Measurements from ENCODE around the gene MZT2A. TPM values are rescaled to one million over a fixed set of nuclear protein-coding genes. Genes with fewer than 3 reads are reported as not detected.
A peak's percentile ranks its signal among the peaks of the same experiment; 100 is the strongest.
"Not testable (repeated sequence)": the region's sequence is repeated elsewhere in the genome, so short reads cannot be mapped to it uniquely, and the experiment has no call there.

The MZT2A gene
- polyA plus RNA-seq, 4 donors, result 46.1 to 94.9 (median 67.1) TPM

DNA sequence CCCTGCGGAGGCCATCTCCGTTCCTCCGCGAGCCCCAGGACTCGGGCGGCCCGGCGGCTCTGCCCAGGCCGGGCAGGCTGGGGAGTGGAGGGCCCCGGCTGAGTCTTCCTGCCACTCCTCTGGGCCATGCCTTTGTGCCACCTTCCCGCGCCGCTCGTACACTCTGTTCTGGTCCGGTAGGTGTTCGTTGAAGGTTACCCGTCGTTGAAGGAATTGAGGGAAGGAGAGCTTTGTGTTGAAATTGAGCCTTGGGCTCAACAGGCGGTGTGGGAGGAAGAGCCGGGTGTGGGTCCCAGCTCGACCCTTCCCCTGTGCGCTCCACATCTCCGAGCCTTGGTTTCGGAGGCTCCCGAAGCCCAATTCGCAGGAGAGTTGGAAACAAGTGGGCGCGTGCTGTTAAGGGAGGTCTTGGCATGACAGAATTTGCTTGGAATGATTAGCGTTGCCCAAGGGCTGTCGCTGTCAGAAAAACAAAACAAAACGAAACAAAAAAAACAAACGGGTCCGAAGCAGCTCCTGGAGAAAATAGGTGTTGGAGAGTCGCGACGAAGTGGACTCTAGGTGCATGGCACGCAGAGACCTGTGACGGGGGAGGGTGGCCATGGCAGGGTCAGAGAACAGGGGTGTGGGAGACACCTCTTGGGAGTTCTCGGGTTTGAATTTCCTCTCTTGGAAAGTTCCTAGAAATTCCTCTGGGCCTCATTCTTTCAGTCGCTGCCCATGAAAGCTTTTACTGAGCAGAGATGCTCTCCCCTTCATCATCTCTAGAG lies 1.2 kb upstream of the MZT2A start:
- DNase-seq (ENCODE audit: low read depth in 4 of 4, low spot score in 2 of 4), result no peak

DNA sequence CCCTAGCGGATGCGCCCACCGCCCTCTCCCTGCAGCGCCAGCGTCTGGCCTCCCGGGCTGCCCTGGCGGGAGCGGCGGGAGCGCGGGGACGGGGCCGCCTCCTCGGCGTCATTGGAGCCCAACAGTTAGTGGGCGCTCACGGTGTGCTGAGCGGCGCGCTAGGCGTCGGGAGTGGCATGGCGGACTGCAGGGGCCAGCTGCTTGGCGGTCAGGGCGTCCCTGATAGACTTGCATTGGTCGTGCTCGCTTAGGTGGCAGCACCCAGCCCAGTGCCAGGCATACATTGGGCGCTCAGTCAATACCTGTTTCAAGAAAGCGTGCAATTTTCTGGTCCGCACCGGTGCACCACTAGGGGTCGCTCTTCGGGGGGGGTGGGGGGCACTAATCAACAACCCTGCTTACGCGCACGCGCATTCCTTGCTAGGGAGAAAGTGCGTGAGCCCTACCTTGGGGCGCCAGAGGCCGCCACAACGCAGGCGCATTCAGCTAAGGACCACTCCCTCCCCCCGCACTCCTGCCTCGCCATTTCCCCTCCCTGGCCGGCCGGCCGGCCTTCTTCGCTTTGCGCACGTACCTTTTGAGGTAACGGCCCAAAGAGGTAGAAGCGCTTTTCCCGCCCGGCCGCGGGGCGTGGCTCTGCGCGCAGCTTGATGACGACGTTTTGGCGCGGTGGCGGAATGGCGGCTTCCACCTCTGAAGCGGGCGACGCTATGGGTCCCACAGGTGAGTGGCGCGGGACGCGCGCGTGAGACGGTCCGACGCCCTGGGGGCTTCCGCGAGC lies 411 bp upstream of the MZT2A start:
- peak; percentile 82 to 87 (median 86) for DNase-seq (ENCODE audit: low read depth in 4 of 4, low spot score in 2 of 4)

DNA sequence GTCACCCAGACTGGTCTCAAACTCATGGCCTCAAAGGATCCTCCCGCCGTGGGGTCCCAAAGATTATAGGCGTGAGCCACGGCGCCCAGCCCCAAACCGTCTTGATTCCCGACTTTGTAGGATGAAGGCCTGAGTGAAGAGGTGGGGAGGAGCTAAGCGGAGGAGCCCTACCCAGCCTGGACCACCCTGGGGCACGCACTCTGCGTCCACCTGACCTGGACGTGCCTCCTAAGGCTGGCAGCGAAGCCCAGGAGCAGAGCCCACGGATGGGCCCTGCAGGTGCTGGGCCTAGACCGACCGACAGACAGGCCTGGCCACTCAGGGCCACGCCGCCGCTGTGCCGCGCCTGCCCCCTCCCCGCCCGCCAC lies 744 bp downstream of the MZT2A start:
- not testable (repeated sequence) for DNase-seq (ENCODE audit: low read depth in 4 of 4, low spot score in 2 of 4)

GRCh38 chr2:131490616-131491468 lies 1.4 kb downstream of the MZT2A start:
- not testable (repeated sequence) for DNase-seq (ENCODE audit: low read depth in 4 of 4, low spot score in 2 of 4)

GRCh38 chr2:131488306-131489205 lies 3.6 kb downstream of the MZT2A start:
- DNase-seq (ENCODE audit: low read depth in 4 of 4, low spot score in 2 of 4), result no peak

DNA sequence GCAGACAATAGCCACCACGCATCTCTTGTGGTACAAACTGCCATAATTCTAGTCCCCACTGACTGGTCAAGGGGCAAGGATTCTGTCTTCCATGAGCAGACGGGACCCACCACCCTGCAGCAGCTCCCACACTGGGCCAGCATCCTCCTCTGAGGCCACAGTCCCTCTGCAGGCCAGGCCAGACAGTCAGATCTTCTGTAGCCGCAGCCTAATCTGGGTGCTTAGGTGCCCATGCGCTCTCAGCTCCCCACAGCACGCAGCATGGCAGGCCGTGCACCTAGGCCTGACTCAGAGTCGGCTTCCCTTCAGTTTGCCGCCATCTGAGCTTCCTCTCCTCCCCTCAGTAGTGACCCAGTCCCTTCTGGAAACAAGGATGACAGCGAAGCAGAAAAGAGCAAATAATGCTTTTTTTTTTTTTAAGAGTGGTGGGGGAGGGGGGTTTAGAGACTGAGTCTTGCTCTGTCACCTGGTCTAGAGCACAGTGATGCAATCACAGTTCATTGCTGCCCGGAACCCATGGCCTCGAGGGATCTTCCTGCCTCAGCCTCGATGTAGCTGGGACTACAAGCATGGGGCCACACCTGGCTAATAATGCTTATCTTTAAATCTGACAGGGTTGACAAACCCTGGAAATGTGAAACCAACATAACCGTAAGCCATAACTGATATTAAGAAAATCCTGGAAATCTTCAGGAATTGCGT lies 5.8 kb downstream of the MZT2A start:
- DNase-seq (ENCODE audit: low read depth in 4 of 4, low spot score in 2 of 4), result not testable (repeated sequence)

DNA sequence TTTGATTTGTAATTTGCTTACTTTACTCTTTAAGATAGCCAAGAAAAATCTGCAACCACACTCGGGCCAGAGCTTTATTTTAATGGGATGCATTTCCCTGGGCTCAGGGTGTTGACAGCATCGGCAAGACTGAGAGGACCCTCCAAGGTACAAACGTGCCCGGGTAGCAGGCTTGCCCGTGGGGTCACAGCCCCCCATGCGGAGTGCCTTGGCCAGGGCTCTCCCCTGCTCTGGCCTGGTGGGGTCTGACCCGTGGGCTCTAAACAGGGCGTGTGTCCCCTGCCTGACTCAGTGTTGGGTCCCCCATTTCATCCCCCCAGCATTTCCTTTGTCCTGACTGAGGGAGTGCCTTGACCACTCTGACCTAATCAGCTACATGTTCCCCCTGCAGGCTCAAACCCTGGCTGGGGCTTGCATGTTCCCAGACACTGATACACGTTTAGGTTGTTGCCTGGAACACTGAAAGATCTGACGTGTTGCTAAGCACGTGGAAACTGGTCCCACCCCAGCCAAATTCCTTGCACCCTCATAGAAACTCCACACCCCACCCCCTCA lies 7.2 kb downstream of the MZT2A start:
- DNase-seq (ENCODE audit: low read depth in 4 of 4, low spot score in 2 of 4), result not testable (repeated sequence)

DNA sequence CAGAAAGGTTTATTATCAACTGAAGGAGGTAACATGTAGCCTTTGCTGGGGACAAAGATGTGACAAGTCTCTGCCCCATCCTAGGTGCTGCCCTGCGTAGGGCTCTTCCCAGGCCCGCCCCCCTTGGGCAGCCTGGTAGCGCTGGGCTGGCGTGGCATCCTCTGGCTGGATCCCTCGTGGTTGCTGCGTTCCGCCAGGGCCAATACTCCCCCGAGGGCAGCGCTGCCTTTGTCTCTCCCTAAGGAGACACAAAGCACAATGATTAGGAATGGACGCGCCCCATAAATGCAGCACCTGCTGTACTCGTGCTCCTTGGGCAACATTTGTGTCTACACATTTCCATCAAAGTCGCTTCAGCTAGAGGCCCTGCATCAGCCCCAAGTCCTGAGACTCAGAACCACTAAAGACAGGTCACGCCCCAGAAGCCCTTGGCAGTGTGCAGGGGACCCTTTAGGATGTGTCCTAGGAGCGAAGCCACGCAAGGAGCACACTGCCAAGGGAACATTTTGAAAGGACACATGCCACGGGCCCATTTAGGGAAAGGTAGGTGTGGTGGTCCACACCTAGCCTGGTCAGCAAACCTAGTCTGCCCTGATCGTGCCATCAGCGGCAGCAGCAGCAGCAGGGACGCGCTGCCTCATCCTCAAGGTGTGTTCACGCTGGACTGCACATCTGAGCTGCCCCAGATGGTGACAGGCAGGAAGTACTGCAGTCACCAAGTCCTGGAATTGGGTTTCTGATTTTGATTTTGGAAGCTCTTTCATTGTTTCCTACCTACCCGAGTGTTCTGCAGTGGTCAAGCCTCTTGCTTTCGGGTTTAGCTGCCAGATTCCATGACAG lies 8.0 kb downstream of the MZT2A start:
- DNase-seq (ENCODE audit: low read depth in 4 of 4, low spot score in 2 of 4), result not testable (repeated sequence)

- DNase-seq (ENCODE audit: low read depth in 4 of 4, low spot score in 2 of 4), result not testable (repeated sequence)
These were observed 9.6 kb downstream of the MZT2A start for GRCh38 chr2:131482506-131483155.

- DNase-seq (ENCODE audit: low read depth in 4 of 4, low spot score in 2 of 4), result not testable (repeated sequence)
These were observed 11.8 kb downstream of the MZT2A start for GRCh38 chr2:131480351-131480750.

- not testable (repeated sequence) for DNase-seq (ENCODE audit: low read depth in 4 of 4, low spot score in 2 of 4)
These were observed 13.2 kb downstream of the MZT2A start for GRCh38 chr2:131478850-131479461.

GRCh38 chr2:131478074-131478849 lies 13.9 kb downstream of the MZT2A start:
- not testable (repeated sequence) for DNase-seq (ENCODE audit: low read depth in 4 of 4, low spot score in 2 of 4)

- not testable (repeated sequence) for DNase-seq (ENCODE audit: low read depth in 4 of 4, low spot score in 2 of 4)
These were observed 15.0 kb downstream of the MZT2A start for GRCh38 chr2:131477227-131477626.

GRCh38 chr2:131476363-131476762 lies 15.8 kb downstream of the MZT2A start:
- DNase-seq (ENCODE audit: low read depth in 4 of 4, low spot score in 2 of 4), result not testable (repeated sequence)

DNA sequence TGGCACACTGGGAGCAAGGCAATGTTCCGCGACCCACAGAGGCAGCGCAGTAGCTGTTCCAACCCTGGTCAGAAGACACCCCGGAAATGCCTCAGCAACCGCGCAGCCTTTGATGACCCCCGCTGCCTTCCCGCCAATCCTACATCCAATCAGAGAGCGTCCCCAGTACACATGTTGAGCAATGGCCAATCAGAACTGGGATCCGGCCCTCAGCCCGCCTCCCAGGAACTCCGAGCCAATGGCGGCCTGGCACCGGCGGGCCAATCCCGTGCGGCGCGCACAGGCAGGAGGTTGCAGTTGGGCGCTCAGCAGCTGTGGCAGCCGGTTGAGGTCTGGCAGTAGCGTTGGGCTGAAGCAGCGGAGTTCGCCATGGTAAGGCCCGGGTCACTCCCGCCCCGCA lies 16.4 kb downstream of the MZT2A start, which contains the start of gene TUBA3D:
Gene TUBA3D, plus strand, starts transcription at position 289 of the 400 bp plus-strand sequence. Its CDS starts 81 bp downstream, at position 370.
- no peak for DNase-seq (ENCODE audit: low read depth in 4 of 4, low spot score in 2 of 4)

GRCh38 chr2:131473266-131473665 lies 18.9 kb downstream of the MZT2A start:
- not testable (repeated sequence) for DNase-seq (ENCODE audit: low read depth in 4 of 4, low spot score in 2 of 4)
